HepG2 (cell line): ENCODE results near the gene TPPP2. TPM values are rescaled to one million over a fixed set of nuclear protein-coding genes. Genes with fewer than 3 reads are reported as not detected.

Experiments
- CERS6 ChIP-seq: sonication (generic); formaldehyde crosslinking; IDR thresholded peaks from 2 replicates; pipeline ENCODE4 v1.5.0; 2020; ENCODE audit warnings: missing genetic modification reagents
- CREB3 ChIP-seq: sonication (generic); formaldehyde crosslinking; IDR thresholded peaks from 2 replicates; pipeline ENCODE4 v1.5.0; 2020; ENCODE audit warnings: missing genetic modification reagents
- FOXC1 ChIP-seq: sonication (generic); formaldehyde crosslinking; IDR thresholded peaks from 2 replicates; pipeline ENCODE4 v1.8.0; 2022; ENCODE audit warnings: mild to moderate bottlenecking, missing genetic modification reagents, borderline replicate concordance
- NCOR1 ChIP-seq: fragments of 200-600 bp; sonication (generic); IDR thresholded peaks from 2 replicates; pipeline ENCODE4 v1.7.0; 2017; ENCODE audit warnings: antibody characterized with exemption, low read length, borderline replicate concordance
- RCOR2 ChIP-seq: IDR thresholded peaks from 2 replicates; pipeline ENCODE4 v1.6.1; 2016; ENCODE audit warnings: missing biosample characterization, missing genetic modification reagents
- SMARCC2 ChIP-seq: fragments of 450-650 bp; IDR thresholded peaks from 2 replicates; pipeline ENCODE4 v1.6.1; 2017; ENCODE audit warnings: antibody characterized with exemption, mild to moderate bottlenecking
- STAG1 ChIP-seq: sonication (generic); formaldehyde crosslinking; IDR thresholded peaks from 2 replicates; pipeline ENCODE4 v1.4.0; 2020; ENCODE audit warnings: missing genetic modification reagents
- TCF7L2 ChIP-seq: IDR thresholded peaks from 2 replicates; pipeline ENCODE4 v1.6.1; 2011; ENCODE audit warnings: mild to moderate bottlenecking, low read depth, low read length, moderate library complexity
- THYN1 ChIP-seq: sonication (generic); formaldehyde crosslinking; IDR thresholded peaks from 2 replicates; pipeline ENCODE4 v1.8.1; 2023; ENCODE audit warnings: low read depth, mild to moderate bottlenecking, moderate library complexity, missing genetic modification reagents, borderline replicate concordance
- TIGD3 ChIP-seq: sonication (generic); formaldehyde crosslinking; IDR thresholded peaks from 2 replicates; pipeline ENCODE4 v1.5.1; 2020; ENCODE audit warnings: mild to moderate bottlenecking, missing genetic modification reagents, borderline replicate concordance
- ZMYM4 ChIP-seq: sonication (generic); formaldehyde crosslinking; IDR thresholded peaks from 2 replicates; pipeline ENCODE4 v1.8.1; 2023; ENCODE audit warnings: mild to moderate bottlenecking, missing genetic modification reagents
- ZNF205 ChIP-seq: IDR thresholded peaks from 2 replicates; pipeline ENCODE4 v1.6.1; 2018; ENCODE audit warnings: missing biosample characterization, missing genetic modification reagents
- ZNF318 ChIP-seq: sonication (generic); formaldehyde crosslinking; IDR thresholded peaks from 2 replicates; pipeline ENCODE4 v1.4.0; 2020; ENCODE audit warnings: mild to moderate bottlenecking, missing genetic modification reagents
- ZNF343 ChIP-seq: sonication (generic); formaldehyde crosslinking; IDR thresholded peaks from 2 replicates; pipeline ENCODE4 v1.4.0; 2020; ENCODE audit warnings: mild to moderate bottlenecking, missing genetic modification reagents
- ZNF556 ChIP-seq: sonication (generic); formaldehyde crosslinking; IDR thresholded peaks from 2 replicates; pipeline ENCODE4 v1.4.0; 2020; ENCODE audit warnings: mild to moderate bottlenecking, missing genetic modification reagents, borderline replicate concordance
- ZNF577 ChIP-seq: sonication (generic); formaldehyde crosslinking; IDR thresholded peaks from 2 replicates; pipeline ENCODE4 v1.4.0; 2020; ENCODE audit warnings: mild to moderate bottlenecking, low read depth, missing genetic modification reagents, borderline replicate concordance
- ZNF614 ChIP-seq: IDR thresholded peaks from 2 replicates; pipeline ENCODE4 v1.6.1; 2018; ENCODE audit warnings: missing biosample characterization, missing genetic modification reagents, inconsistent platforms, borderline replicate concordance
- ZNF83 ChIP-seq: sonication (generic); formaldehyde crosslinking; IDR thresholded peaks from 2 replicates; pipeline ENCODE4 v1.4.0; 2020; ENCODE audit warnings: missing genetic modification reagents, mild to moderate bottlenecking, borderline replicate concordance
- polyA plus RNA-seq, 8 experiments: library from polyadenylated mRNA; depleted of rRNA in 3 of 8; stranded (reverse) in 7 of 8; unstranded in 1 of 8; fragments of >200 nt; fragmentation: Illumina TruSeq in 4 of 8; extraction: Trizol in 4 of 8; gene quantifications; 2 replicates each; pipeline versions ENCODE4 v1.2.1 to v1.2.3, GENCODE V29; 2011 to 2016; ENCODE audit warnings: low read depth in 4 of 8, missing spikeins in 1 of 8, mixed read lengths in 1 of 8; ENCODE audit not compliant: insufficient read depth in 1 of 8
- total RNA-seq, 5 experiments: library from RNA; depleted of rRNA; stranded (reverse); fragments of >200 nt; fragmentation: Illumina TruSeq; extraction: Trizol; gene quantifications; 2 replicates each; pipeline ENCODE4 v1.2.3, GENCODE V29; 2016; ENCODE audit warnings: low read depth in 1 of 5

TPPP2 gene
- total and polyA plus RNA-seq, 2 of the 13 experiments (the other 11 are each of a cell fraction or from before 2014, with no cell fraction given), result 0.58 to 4.2 TPM

- no peak; the same call in 1 of the 2 replicates for TF ChIP-seq ZNF318 (CRISPR knock-in tag)
- TF ChIP-seq ZNF556 (CRISPR knock-in tag), result peak; percentile 89
- peak; percentile 76; the same call in 1 of the 2 replicates for TF ChIP-seq FOXC1
- no peak for TF ChIP-seq TCF7L2
- TF ChIP-seq SMARCC2, result no peak
- peak; percentile 79; the same call in 1 of the 2 replicates for TF ChIP-seq CREB3 (CRISPR knock-in tag)
- no peak for TF ChIP-seq CERS6 (CRISPR knock-in tag)
- peak; percentile 82; the same call in 1 of the 2 replicates for TF ChIP-seq NCOR1
- peak; percentile 90; the same call in 1 of the 2 replicates for TF ChIP-seq ZNF614 (CRISPR knock-in tag)
- TF ChIP-seq STAG1 (CRISPR knock-in tag), result peak; percentile 35
- no peak for TF ChIP-seq ZNF577 (CRISPR knock-in tag)
- no peak for TF ChIP-seq THYN1 (CRISPR knock-in tag)
- peak; percentile 48; the same call in 1 of the 2 replicates for TF ChIP-seq ZNF205
- TF ChIP-seq ZNF83, result no peak
- peak; percentile 93 for TF ChIP-seq RCOR2 (CRISPR knock-in tag)
- peak; percentile 86 for TF ChIP-seq ZMYM4 (CRISPR knock-in tag)
- TF ChIP-seq TIGD3 (CRISPR knock-in tag), result no peak
- peak; percentile 58 for TF ChIP-seq ZNF343 (CRISPR knock-in tag)
These were observed 25.6 kb downstream of the TPPP2 start (continued) for GRCh38 chr14:21055432-21056117.
